Heart right ventricle (tissue), 16 donors: ENCODE data around the gene LEFTY1. TPM values are rescaled to one million over a fixed set of nuclear protein-coding genes. Genes with fewer than 3 reads are reported as not detected.
A peak's percentile ranks its signal among the peaks of the same experiment; 100 is the strongest.

ENCODE experiments used
- ATAC-seq, 8 donors: fragments of 200-7000 bp; cut with Tn5 transposase; one replicate each; pipeline ENCODE4 v1.9.1; 2020; ENCODE audit warnings: mild to moderate bottlenecking in 8 of 8, moderate library complexity in 8 of 8, moderate number of reproducible peaks in 1 of 8
- DNase-seq, 2 donors: peaks; one replicate each; pipeline ENCODE4 v3.0.0-alpha.2; 2020
- H3K27ac ChIP-seq, 10 donors: fragments of 200-600 bp; sonication (generic) in 2 of 10; one replicate each; pipeline versions ENCODE4 v1.5.0 to v1.8.0; 2020 to 2022; ENCODE audit warnings: mild to moderate bottlenecking in 3 of 10
- H3K27me3 ChIP-seq, 7 donors: fragments of 200-600 bp; one replicate each; pipeline ENCODE4 v1.8.0; 2021 to 2022; ENCODE audit warnings: mild to moderate bottlenecking in 2 of 7
- H3K36me3 ChIP-seq, 9 donors: fragments of 200-600 bp; sonication (generic) in 1 of 9; one replicate each; pipeline versions ENCODE4 v1.5.0 to v1.8.0; 2020 to 2022; ENCODE audit warnings: mild to moderate bottlenecking in 2 of 9
- H3K4me1 ChIP-seq, 9 donors: fragments of 200-600 bp; sonication (generic) in 1 of 9; one replicate each; pipeline versions ENCODE4 v1.5.0 to v1.8.0; 2020 to 2022; ENCODE audit warnings: mild to moderate bottlenecking in 4 of 9
- H3K4me3 ChIP-seq, 10 donors: fragments of 200-600 bp; sonication (generic) in 2 of 10; one replicate each; pipeline versions ENCODE4 v1.5.0 to v1.8.0; 2020 to 2022; ENCODE audit warnings: mild to moderate bottlenecking in 7 of 10, moderate library complexity in 2 of 10
- H3K9me3 ChIP-seq, 11 donors: fragments of 200-600 bp in 10 of 11; sonication (generic) in 2 of 11; one replicate each; pipeline versions ENCODE4 v1.5.0 to v1.8.0; 2013 to 2022; ENCODE audit warnings: mild to moderate bottlenecking in 2 of 11, control low read depth in 1 of 11, moderate library complexity in 1 of 11
- WGBS, 2 donors: extraction: QIAGEN DNeasy Blood & Tissue Kit; methylation state at CpG; one replicate each; pipeline ENCODE4 v1.1.7; 2013; ENCODE audit warnings: inconsistent platforms in 1 of 2; 5-methylcytosine and 5-hydroxymethylcytosine counted together
- intact Hi-C, 10 donors: fragments of 100-400 bp; cut with DNase I; formaldehyde crosslinking; loops; one replicate each; pipeline versions ENCODE4 v1.11.1 to v1.14.2; 2022
- polyA plus RNA-seq, 2 donors: library from polyadenylated mRNA; stranded (reverse); fragments of 200-250 nt; gene quantifications; one replicate each; pipeline ENCODE4 v1.2.3, GENCODE V29; 2013
- total RNA-seq, 10 donors: library from RNA; stranded (reverse); fragmentation: NEBNext Ultra II Directional in 3 of 10; extraction: Animal tissue kit (Norgen Biotek cat#: 25700) in 3 of 10; gene quantifications; one replicate each; pipeline versions ENCODE4 v1.2.1 to v1.2.4, GENCODE V29; 2021 to 2023
- TF ChIP-seq, protein P1 (sequence below), 9 donors: fragments of 200-600 bp; sonication (generic) in 2 of 9; IDR thresholded peaks; one replicate each; pipeline versions ENCODE4 v1.5.0 to v1.8.0; 2021 to 2022; ENCODE audit warnings: antibody characterized with exemption in 9 of 9, mild to moderate bottlenecking in 5 of 9, moderate library complexity in 1 of 9
- donor health status: Arrhythmogenic right ventricular cardiomyopathy.
- donor health status: ischemic (EF 13 %, LVEDD 7.1; RV severe dilation, severe dysfunction).
- donor health status: healthy with polysubstance abuse.
- donor health status: DM: no; HTN: yes; CAD: no.
- donor health status: DM: no; HTN: no; CAD: no.
- donor health status: ischemic (EF 25% LVEDD 6.9; RV normal size, moderate dysfunction).
- donor health status: ischemic (EF 25% LVEDD 5.7; RV mildly dilated, moderate dysfunction).
- donor health status: healthy.
- donor health status: DM: yes; HTN: yes; CAD: no.
- donor health status: Ischemic cardiomyopathy.
- donor health status: ischemic (EF 35%, LVEDD 5.7; RV mildly dilated, moderate dysfunction).
- donor health status: nonischemic (EF 11% LVEDD 7.7; RV severe dilation, severe dysfunction).
- donor health status: DM: yes; HTN: yes; CAD: no.
- donor health status: PGD.
- donor health status: ischemic (EF 29% LVEDD 5.4; RV normal size, mild dysfunction).
- donor health status: nonischemic (EF 23%, LVEDD 6.1; RV moderate dilation, normal function).

The LEFTY1 gene
- total and polyA plus RNA-seq, 12 donors, result 0.15 to 0.77 (median 0.25) TPM; not detected in 3

DNA sequence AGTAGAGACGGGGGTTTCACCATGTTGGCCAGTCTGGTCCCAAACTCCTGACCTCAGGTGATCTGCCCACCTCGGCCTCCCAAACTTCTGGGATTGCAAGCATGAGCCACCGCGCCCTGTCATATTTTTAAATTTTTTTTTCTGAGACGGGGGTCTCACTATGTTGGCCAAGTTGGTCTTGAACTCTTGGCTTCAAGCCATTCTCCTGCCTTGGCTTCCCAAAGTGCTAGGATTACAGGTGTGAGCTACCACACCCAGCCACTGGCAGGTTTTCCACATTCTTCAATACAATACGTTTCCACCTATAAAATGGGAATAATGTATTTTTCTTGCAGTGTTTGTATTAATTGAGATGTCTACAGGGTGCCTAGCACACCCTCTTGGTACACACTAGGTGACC lies 3.4 kb upstream of the LEFTY1 start:
- Histone ChIP-seq H3K36me3 (no peaks in the 10 kb centered on the region), H3K27me3 (no peaks in the 10 kb centered on the region), H3K4me3 (no peak overlapping the region), H3K9me3 (no peaks in the 10 kb centered on the region), H3K4me1 (peaks cover 0 to 30% (median 3%) of the 10 kb centered on the region in 9 donors), H3K27ac (no peak overlapping the region)
- DNase-seq, result no peak
- TF ChIP-seq, protein P1, sequence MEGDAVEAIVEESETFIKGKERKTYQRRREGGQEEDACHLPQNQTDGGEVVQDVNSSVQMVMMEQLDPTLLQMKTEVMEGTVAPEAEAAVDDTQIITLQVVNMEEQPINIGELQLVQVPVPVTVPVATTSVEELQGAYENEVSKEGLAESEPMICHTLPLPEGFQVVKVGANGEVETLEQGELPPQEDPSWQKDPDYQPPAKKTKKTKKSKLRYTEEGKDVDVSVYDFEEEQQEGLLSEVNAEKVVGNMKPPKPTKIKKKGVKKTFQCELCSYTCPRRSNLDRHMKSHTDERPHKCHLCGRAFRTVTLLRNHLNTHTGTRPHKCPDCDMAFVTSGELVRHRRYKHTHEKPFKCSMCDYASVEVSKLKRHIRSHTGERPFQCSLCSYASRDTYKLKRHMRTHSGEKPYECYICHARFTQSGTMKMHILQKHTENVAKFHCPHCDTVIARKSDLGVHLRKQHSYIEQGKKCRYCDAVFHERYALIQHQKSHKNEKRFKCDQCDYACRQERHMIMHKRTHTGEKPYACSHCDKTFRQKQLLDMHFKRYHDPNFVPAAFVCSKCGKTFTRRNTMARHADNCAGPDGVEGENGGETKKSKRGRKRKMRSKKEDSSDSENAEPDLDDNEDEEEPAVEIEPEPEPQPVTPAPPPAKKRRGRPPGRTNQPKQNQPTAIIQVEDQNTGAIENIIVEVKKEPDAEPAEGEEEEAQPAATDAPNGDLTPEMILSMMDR (IDR thresholded peaks at IDR 0.05), result no peak
- 85 to 90% methylated on average over 6 of the region's 6 CpGs for WGBS, 2 donors
- no peak for ATAC-seq
- intact Hi-C loops, result no loop called here

DNA sequence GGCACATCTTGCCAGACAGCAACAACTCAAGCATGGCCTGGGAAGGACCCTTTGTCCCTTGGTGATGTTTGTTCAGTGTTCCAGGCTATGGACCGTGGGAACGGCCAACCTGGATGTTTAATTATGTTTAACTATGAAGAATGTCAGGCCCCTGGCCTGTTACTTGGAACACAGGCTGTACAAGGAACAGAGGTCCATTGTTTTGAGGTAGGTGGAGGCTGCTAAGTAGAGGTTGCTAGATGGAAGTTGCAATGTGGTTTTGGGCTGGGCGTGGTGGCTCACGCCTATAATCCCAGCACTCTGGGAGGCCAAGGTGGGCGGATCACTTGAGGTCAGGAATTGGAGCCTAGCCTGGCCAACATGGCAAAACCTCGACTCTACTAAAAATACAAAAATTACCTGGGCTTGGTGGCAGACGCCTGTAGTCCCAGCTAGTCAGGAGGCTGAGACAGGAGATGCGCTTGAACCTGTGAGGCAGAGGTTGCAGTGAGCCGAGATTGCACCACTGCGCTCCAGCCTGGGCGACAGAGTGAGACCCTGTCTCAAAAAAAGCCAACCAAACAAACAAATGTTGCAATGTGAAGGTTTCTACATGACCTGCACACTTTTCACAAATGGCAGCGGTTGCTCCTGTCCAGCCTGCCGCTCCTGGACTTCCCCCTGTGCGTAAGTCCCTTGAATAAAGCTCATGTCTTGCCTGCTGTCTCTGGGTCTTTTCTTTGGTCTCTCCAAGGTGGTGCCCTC lies 2.5 kb upstream of the LEFTY1 start:
- peak in 3 of 8 donors; percentile 12 to 57 (median 29) for ATAC-seq
- TF ChIP-seq, protein P1 (IDR thresholded peaks at IDR 0.05), result no peak
- no peak overlapping the region for H3K4me3 ChIP-seq
- DNase-seq, result no peak
- peaks cover 0 to 30% (median 3%) of the 10 kb centered on the region in 9 donors for H3K4me1 ChIP-seq
- H3K27ac ChIP-seq, result peak overlapping the region in 5 of 10 donors; percentile 15 to 63 (median 46)
- H3K9me3 ChIP-seq, result no peaks in the 10 kb centered on the region
- H3K27me3 ChIP-seq, result no peaks in the 10 kb centered on the region
- WGBS, 2 donors, result 92 to 93% methylated on average over 14 of the region's 14 CpGs
- H3K36me3 ChIP-seq, result no peaks in the 10 kb centered on the region
- intact Hi-C loops, result no loop called here

DNA sequence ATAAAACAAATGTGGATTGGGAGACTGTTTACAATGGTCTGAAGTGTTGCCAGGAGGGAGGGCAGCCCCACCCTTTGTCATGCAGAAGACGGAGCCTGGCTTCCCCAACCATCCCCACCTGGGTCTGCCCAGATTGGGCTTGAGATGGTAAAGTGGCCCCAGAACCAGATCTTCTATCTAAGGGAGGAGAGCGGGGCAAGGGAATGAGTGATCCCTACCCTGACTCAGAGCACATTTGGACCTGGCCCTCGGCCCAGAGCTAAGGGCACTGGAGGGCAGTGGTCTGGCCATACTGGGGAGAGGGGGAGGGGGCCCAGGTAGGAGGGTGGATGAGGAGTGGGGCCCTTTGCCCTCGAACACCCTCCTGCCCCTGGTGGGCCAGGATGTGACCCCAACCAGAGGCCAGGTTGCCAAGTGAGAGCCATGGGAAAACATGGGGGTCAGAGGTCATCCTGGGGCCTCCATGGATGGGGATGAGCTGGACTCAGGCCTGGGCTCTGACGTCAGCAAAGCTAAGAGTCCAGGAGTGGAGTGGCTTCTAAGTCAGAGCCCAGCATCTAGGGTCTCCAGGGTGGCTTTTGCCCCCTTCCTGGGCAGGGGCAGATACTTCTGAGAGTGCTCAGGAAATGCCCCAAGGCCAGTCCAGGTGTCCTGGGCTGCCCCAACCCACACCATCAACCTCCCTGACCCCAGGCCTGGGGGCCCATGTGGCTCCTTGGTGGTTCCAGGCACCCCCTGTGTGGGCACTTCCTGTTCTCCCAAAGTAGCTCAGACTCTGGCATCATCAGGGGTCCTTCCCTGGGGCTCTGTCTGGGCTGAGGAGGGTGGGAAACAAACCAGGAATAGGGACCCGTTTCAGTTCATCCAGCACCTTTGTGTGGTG lies 1.6 kb upstream of the LEFTY1 start:
- Histone ChIP-seq H3K4me3 (no peak overlapping the region), H3K27me3 (no peaks in the 10 kb centered on the region), H3K4me1 (peaks cover 0 to 30% (median 3%) of the 10 kb centered on the region in 9 donors), H3K27ac (peak overlapping the region in 5 of 10 donors; percentile 15 to 63 (median 46)), H3K36me3 (no peaks in the 10 kb centered on the region), H3K9me3 (no peaks in the 10 kb centered on the region)
- peak in 5 of 8 donors; percentile 26 to 62 (median 49) for ATAC-seq
- DNase-seq, result no peak
- intact Hi-C loops, result no loop called here
- TF ChIP-seq, protein P1 (IDR thresholded peaks at IDR 0.05), result no peak
- WGBS, 2 donors, result 73 to 74% methylated on average over 6 of the region's 6 CpGs

DNA sequence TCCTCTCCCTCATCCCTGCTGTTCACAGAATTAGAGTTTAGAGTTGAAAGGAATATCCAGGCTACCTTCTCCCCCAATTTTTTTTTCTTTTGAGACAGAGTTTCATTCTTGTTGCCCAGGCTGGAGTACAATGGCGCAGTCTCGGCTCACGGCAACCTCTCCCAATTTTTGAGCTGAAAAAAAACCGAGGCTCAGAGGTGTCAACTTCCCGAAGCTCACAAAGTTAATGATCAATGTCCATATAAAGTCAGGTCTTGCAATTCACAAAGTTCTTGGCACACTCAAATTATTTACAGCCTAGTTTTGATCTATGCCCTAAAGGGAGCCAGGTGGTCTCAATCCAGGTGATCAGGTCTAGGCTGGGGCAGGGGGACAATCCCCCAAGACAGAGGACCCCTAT lies 797 bp upstream of the LEFTY1 start:
- intact Hi-C loops, result no loop called here
- Histone ChIP-seq H3K27ac (peak overlapping the region in 1 of 10 donors; percentile 7), H3K4me1 (peaks cover 0 to 30% (median 3%) of the 10 kb centered on the region in 9 donors), H3K36me3 (no peaks in the 10 kb centered on the region), H3K4me3 (no peak overlapping the region), H3K9me3 (no peaks in the 10 kb centered on the region), H3K27me3 (no peaks in the 10 kb centered on the region)
- 92% methylated on average over 5 of the region's 5 CpGs for WGBS, 2 donors
- TF ChIP-seq, protein P1 (IDR thresholded peaks at IDR 0.05), result no peak
- DNase-seq, result no peak
- ATAC-seq, result no peak
